ENCODE data around the gene DCAF4L1. TPM values are rescaled to one million over a fixed set of nuclear protein-coding genes. Genes with fewer than 3 reads are reported as not detected.

DCAF4L1 gene
- total RNA-seq, 2 donors from 2014 or later: under 0.01 to 0.33 TPM

- H3K9me3 ChIP-seq: no peaks in the 10 kb centered on the region
- ATAC-seq: no peak
- H3K27me3 ChIP-seq: no peaks in the 10 kb centered on the region
- DNase-seq: no peak
- H3K4me3 ChIP-seq: no peak overlapping the region
- no peak overlapping the region for H3K27ac ChIP-seq
- H3K36me3 ChIP-seq (replicated peaks in 1 of 2; ENCODE audit: insufficient read depth in 1 of 2, low read depth in 2 of 2): no peaks in the 10 kb centered on the region
- intact Hi-C loops (cut with DNase I): no loop called here
- TF ChIP-seq POLR2A (IDR thresholded peaks at IDR 0.05) (no peak), CTCF (IDR thresholded peaks at IDR 0.05) (no peak)
- peaks cover 21% of the 10 kb centered on the region for H3K4me1 ChIP-seq
- WGBS, 2 donors: 89 to 94% methylated on average over 10 of the region's 10 CpGs
Observed at GRCh38 chr4:41991916-41992767, 10.6 kb downstream of the DCAF4L1 start.

- peaks cover 21% of the 10 kb centered on the region for H3K4me1 ChIP-seq
- DNase-seq: no peak
- no peak overlapping the region for H3K27ac ChIP-seq
- intact Hi-C loops (cut with DNase I): no loop called here
- H3K36me3 ChIP-seq (replicated peaks in 1 of 2; ENCODE audit: insufficient read depth in 1 of 2, low read depth in 2 of 2): no peaks in the 10 kb centered on the region
- no peak for TF ChIP-seq CTCF (IDR thresholded peaks at IDR 0.05)
- TF ChIP-seq POLR2A (IDR thresholded peaks at IDR 0.05): no peak
- 79 to 84% methylated on average over 4 of the region's 4 CpGs for WGBS, 2 donors
- no peaks in the 10 kb centered on the region for H3K9me3 ChIP-seq
- no peak overlapping the region for H3K4me3 ChIP-seq
- no peaks in the 10 kb centered on the region for H3K27me3 ChIP-seq
- no peak for ATAC-seq
Observed at GRCh38 chr4:41992967-41993857, 11.7 kb downstream of the DCAF4L1 start.

GRCh38 chr4:41994461-41994985 is 13.0 kb downstream of the DCAF4L1 start:
- intact Hi-C loops (cut with DNase I): no loop called here
- H3K4me1 ChIP-seq: peaks cover 18% of the 10 kb centered on the region
- no peaks in the 10 kb centered on the region for H3K27me3 ChIP-seq
- ATAC-seq (no peak), DNase-seq (no peak)
- no peak overlapping the region for H3K4me3 ChIP-seq
- WGBS, 2 donors: 91 to 95% methylated on average over 3 of the region's 3 CpGs
- no peak for TF ChIP-seq CTCF (IDR thresholded peaks at IDR 0.05)
- TF ChIP-seq POLR2A (IDR thresholded peaks at IDR 0.05): no peak
- no peak overlapping the region for H3K27ac ChIP-seq
- no peaks in the 10 kb centered on the region for H3K9me3 ChIP-seq
- no peaks in the 10 kb centered on the region for H3K36me3 ChIP-seq (replicated peaks in 1 of 2; ENCODE audit: insufficient read depth in 1 of 2, low read depth in 2 of 2)

DNA sequence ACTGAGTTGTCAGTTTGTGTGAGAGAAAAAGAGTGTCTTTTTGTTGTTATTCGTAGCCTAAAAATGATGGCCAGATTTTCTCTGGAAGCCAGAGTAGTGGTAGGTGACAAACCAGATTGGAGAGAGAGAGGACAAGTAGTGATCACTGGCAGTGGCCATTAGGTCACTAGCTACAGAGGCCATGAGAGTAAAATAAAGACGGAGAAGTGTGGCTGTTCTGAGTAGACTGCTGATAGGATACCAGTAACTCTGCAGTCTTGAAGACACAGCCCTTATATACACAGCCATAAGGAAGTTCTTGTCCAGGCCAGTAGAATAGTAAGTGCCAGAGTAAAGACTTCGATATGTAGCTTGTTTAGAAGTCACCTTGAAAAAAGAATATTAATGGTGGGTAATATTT is 16.5 kb downstream of the DCAF4L1 start:
- Histone ChIP-seq H3K9me3 (no peaks in the 10 kb centered on the region), H3K4me3 (no peak overlapping the region), H3K27ac (no peak overlapping the region), H3K36me3 (replicated peaks in 1 of 2; ENCODE audit: insufficient read depth in 1 of 2, low read depth in 2 of 2) (peaks cover 0 to 3% of the 10 kb centered on the region in 2 donors), H3K27me3 (no peaks in the 10 kb centered on the region), H3K4me1 (no peaks in the 10 kb centered on the region)
- WGBS, 2 donors: 85 to 92% methylated on average over 3 of the region's 3 CpGs
- no peak for TF ChIP-seq POLR2A (IDR thresholded peaks at IDR 0.05)
- no peak for TF ChIP-seq CTCF (IDR thresholded peaks at IDR 0.05)
- ATAC-seq (no peak), DNase-seq (no peak)
- intact Hi-C loops (cut with DNase I): no loop called here

Data from body of pancreas (tissue), 4 donors.